Hematopoietic multipotent progenitor cell treated with erythropoietin and hydrocortisone succinate and interleukin-3 and kit ligand, for 6 days (in vitro differentiated cells): Measurements from ENCODE around the gene DIS3L2.

ENCODE experiments used
- DNase-seq: peaks from one replicate; pipeline ENCODE4 v3.0.0-alpha.2; 2015

DIS3L2 gene

DNA sequence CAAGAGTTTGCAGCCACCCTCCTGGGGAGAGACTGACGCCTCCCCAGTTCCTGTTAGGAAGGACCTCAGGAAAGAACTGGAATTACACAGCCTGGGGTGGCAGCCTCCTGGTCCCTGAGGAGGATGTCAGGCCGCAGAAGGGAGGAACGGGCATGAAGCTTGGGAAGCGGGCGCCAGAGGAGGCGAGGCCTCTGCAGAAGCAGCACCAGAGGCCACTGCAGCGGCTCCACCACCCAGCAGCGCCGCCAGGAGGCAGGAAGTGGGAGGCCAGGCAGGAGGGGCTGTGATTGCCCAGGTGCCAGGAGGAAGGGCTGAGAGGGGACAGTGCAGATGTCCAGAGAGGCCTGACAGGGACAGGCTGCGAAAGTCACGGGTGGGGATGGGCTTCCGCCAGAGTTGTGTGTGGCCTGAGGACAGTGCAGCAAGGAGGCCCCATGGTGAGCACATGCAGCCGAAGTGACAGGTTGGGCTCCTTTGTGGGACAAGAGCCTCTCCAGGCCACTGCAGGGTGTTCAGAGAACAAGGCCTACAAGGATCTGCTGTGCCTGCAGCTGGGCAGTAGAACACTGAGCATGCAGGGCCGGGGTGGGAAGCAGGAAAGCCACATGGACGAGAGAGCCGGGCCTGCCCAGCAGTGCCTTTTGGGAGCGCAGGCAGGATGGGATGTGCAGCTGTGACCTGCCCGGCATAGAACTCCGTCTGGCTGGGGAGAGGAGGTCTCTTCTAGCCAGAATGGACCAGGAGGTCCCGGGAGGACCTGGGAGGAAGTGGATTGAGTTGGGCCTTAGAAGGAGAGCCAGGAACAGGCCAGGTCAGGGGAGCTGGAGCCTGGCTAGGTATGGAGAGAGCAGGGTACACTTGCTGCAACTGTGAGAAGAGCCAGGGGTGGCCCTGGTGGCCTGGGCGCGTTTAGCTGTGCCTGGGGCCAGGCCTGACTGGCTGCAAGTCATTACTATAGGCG, 377.9 kb downstream of the DIS3L2 start:
- DNase-seq: no peak

DNA sequence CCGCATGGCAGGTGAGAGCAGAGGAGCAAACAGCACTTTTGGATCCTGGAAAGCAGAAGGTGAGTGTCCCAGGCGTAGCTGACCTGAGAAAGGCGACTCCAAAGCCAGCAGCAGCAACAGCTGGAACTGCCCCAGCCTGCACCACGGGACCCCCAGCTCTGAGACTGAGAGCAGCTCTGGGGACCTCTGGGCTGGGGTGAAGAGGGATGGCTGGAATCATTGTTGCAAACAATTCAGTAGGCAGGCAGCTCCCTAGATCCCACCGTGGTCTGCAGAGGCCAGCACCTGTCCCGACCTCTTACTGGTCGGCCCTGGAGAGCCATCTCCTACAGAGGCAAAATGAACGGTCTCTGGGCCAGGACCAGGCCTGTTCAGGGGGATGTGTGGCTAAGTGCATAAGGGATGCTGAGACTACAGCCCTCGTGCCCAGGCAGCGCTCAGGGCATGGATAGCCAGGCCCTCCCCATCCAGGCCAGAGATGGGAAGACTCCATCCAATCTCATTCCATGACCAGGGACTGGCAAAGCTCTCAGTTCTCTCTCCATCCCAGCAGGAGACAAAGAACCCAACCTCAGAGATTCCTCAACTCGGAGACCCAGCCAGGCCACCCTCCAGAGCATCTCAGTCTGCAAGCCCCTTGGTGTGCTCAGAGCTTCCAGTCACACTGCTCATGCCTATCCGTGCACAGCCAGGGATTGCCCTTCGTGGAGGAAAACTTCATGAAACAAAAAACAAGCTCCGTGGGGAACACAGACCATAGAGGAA, 378.8 kb downstream of the DIS3L2 start:
- DNase-seq: no peak

DNA sequence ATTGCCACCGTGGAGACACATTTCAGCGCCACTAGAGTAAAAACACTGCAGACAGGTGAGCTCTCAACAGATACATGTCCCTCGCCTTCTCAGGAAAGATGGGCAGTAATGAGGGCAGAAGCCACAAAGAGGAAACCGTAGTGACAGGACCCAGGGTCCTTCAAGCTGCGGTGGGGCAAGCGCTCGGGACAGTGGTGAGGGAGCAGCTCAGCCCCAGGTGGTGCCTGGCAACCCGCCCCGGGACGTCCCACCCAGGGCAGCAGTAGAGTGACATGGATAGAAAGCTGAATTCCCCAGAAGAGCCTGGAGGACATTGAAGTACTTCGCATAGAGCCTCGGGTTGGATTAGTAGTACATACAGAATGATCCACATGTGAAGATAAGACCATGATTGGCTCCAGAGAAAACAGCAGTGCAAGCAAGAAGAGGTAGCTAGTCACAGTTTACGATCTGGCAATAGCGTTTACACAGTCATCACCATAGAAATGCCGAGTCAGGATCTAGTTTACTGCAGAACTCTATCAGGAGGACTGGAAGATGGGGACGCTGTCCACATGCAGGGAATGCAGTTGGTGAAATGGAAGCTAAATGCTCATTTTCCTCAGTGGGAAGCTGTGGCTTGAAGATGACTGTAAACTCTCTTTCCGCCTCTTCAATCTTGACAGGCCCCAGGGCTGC, 379.7 kb downstream of the DIS3L2 start:
- DNase-seq: no peak

DNA sequence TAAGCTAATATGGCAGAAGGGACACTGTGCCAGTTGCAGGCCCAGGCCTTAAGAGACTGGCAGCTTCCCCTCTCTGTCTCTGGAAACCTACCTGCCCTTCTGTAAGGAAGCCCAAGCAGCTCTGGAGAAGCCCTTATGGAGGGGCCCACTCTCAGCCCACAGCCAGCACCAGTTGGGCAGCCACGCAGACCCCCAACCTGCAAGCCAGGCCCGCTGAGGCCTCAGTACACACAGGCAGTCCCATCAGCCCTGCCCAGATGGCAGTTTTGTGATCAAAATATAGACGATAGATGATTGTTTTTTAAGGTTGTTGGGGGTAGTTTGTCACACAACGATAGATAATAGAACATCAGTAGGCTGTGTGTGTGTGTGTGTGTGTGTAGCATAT, 380.2 kb downstream of the DIS3L2 start:
- DNase-seq: no peak

DNA sequence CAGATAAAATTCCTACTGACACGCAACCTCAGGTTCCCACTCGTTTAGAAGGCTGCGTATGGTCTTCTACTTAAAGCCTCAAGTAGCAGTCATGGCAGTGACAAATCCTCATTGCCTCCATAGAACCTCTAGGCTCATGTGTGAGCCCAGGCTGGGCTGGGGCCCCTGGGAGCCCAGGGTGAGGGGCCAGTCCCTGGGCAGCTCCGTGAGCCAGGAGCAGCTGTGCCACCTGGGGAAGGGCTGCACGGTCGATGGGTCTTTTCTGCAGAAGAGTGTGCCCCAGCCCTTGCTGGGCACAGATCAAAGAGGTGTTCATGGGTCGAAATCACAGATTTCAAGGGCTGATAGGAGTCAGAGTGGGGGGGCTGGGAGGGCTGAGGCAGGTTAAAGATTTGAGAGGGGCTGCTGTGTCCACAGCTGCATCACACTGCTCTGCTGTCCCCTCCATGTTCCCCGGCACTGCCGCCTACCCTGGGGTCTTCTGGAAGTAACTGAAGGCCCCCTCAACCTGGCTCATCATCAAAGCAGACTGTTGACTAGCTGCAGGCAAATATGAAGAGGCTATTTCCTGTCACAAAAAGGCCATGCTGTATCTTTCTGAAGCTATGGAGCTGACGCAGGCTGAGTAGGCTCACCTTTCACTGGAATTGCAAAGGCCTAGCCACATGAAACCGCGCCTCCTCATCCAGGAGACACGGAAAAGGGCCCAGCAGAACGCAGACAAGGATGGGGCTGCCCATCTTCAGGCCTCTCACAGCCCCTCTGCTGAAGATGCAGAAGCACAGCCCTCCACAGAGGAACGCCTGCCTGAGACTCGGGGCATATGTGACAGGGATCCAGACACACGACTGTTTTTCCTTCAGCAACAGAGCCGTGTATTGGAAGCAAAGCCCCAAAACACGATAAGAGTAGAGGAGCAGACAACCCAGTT, 381.4 kb downstream of the DIS3L2 start:
- DNase-seq: no peak

DNA sequence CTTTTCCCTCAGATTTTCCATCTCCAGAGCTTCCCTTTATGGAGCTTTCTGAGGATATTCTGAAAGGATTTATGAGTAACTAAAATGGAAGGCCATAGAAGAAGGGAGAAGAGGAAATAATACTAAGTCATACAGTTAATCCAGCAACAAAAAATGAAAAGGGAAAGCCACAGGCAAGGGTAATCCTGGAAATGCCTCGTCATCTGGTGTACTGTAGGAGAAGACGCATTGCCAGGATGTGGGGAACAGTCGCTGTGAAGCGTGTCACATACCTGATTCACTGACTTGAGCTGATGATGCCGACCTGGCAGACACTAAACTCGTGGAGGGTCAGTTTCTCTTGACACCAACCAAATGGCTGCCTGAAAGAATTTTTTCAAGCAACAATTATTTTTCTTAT, 382.3 kb downstream of the DIS3L2 start:
- DNase-seq: no peak

DNA sequence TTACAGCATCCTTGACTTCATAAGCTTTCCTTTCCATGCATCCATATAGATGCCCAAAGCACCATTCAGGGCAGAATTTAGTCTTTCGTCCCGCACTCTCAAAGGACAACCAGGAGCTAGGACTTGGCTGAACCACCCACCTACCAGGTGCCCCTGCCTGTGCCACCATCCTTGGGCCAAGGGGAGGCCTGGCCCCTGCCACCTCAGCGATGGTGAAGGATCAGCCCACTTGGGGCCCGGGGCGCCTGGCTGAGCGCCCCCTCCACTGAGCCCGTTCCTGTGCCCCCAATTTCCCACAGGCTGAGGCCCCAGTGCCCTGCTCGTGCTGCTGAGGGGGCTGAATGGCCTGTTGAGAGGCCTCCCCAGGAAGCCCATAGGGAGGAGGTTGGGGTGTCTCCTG, 383.7 kb downstream of the DIS3L2 start:
- DNase-seq: no peak

DNA sequence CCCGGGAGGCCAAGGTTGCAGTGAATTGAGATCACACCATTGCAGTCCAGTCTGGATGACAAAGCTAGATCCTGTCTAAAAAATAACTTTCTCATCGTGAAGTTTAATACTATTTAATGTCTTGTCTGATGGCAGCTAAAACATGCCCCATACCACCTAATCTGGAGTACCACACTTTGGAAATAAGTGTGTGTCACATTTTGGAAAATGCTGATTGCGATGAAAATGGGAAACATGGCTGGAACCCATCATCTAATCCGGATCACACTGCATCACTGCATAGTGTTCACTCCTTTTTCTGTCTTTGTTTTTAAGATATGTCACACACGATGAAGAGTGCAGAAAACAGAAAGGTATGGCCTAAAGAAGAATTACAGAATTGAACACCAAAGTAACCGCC, 385.9 kb downstream of the DIS3L2 start:
- DNase-seq: no peak

DNA sequence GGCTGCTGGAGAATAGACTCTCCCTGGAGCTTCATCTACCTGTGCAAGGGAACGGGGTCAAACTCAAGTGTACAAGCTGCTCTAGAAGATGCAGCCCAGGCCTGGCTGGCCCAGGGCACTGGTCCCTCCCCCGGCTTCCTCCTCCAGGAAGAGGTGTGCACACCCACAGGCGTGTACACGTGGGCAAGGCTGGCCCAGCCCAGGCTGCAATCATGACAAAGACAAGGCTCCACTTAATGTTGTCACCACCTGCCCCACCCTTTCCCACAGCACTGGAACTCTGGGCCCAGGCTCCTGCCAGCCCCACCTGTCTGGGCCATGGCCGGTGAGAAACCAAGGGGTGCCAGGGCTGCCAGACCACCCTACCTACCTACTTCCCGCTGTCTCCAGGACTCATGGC, 387.4 kb downstream of the DIS3L2 start:
- DNase-seq: no peak

DNA sequence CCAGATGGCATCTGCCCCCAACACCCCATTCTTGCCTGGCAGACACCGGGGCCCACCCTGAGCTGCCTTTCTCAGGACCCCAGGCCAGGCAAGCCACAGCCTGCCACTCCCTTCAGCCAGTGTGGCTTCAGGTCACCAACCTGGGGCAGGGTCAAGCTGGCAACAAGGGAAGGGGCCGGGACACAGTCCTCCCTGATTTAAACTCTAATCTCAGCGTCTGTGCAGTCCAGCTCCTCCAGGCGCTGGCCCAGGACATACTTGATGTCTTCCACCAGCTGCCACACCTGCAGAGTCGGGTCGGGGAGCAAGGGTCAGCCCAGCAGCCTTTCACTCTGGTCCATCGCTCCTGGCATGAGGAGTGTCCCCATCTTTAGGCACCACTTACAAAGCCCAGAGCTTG, 388.0 kb downstream of the DIS3L2 start:
- no peak for DNase-seq

DNA sequence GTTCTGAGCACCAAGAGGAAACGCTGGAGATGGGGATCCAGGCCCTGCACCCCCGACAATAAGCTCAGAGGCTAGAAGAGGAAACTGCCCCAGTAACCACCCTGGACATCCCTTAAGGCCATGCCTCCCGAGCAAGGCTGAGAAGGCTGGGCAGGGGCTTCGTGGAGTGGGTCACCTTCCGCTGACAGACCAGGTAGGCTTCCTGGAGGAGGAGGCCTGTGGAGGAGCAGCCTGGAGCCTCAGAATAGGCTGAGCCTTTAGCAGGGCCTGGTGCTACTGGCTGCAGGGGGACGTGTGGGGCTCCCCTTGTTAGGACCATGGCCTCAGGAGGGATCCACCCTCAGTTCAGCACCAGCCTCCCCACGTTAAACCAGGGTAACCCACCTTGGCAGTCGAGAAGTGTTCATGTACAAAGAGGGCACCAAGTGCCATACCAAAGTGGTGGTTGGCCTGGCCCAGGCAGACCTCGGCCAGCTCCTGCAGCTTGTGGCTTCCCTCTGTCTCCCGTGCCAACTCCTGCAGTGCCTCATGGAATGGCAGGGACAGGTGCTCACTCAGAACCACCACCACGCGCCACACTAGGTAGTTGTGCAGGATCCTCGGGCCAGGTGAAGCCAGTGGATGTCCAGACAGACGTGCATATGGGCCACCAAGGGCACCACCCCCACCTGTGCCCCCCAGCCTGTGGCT, 388.6 kb downstream of the DIS3L2 start:
- no peak for DNase-seq

DNA sequence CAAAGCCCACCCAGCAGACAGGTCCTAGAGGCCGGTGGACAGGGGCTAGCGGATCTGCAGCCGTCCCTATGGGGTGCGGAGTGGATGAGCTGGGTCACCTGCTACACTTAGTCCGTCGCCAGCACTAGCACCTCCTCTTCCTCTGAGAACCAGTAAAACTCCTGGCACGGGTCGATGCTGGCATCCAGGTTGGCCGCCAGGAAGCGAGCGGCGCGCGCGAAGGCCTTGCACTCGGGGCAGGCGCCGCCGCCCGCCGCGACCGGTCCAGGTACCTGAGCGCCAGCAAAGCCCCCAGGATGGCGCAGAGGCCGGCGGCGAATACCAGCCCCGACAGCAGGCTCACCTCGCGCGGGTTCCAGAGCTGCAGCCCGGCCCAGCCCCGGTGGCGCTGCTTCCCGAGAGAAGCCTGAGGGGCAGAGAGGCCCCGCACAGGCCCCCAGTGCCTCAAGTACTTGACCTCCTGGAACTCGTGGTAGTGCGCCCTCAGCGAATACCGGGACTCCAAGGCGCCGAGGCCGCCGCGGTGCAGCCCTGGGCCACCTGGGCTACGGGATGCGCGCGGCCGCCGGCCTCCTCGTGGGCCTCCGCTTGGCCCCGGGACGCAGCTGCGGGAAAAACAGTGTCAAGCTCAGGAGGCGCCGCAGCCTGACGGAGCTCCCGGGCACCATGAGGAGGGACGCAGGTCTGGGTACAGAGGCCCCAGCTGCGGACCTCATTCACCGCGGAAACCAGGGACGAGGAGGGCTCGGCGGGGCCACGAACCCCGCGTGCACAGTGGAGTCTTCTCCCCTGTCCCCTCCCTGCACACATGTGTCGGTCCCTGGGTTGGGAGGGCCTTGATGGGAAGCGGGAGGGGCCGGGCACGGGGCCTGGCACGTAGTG, 389.5 kb downstream of the DIS3L2 start:
- no peak for DNase-seq

DNA sequence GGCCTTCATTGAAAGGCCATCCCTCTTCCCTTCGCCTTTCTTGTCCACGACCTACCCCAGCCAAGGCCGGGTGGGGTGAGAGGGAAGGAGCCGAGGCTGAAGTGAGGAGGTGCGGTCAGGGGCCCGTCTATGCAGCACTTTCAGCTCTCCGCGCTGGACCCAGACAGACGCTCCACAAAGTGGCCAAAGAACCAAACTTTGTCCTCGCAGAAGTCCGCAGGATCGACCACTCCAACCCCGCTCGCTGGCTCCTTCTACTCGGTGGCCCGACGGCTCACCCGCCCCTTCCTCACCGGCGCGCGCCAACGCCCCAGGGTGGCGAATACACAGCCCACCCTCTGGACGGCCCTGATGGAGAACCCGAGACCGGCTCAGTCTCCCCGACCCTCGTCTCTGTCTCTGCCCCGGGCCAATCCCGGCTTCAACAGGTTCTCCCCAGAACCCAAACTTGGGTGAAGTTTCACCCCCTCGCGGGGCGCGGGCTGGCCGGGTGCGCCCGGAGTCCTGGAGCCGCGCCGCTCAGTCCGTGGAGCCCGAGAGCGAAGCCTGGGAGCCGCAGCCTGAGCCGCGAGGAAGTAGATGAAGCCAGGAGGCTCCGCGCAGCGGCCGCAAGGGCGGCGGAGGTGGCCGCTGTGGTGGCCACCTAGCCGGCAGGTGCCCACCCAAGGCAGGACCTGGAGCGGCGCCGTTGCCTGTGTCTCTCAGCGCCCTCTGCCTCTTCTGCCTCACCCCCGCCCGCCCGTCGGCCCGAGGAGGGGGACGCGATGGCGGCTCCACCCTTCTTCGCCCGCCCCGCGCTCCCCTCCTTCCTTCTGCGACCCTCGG, 390.4 kb downstream of the DIS3L2 start:
- no peak for DNase-seq

DNA sequence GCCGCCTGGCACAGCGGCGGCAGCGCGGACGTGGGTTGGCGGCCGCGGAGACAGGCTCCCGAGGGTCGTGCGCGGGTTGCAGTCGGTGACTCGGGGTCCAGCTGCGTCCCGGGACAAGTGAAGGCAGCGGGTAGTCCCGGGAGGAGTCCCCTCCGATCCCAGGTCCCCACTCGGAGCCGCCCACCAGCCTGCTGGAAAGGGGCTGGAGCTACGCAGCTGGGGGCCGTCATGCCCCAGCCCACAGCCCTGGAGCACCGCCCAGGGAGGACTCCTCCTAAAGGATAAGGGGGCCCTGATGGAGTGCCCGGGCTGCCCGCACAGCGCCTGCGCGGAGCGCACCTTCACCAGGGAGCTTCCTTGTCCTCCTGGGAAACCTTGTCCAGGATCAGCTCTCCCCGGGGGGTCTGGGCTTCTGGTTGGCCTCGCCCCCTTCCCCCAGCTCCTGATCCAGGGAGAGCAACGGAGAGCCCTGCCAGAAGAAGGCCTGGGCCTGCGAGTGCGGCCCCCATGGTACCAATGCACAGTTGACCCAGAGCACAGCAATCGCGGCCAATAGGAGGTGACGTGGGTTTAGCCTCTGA, 391.1 kb downstream of the DIS3L2 start:
- no peak for DNase-seq

DNA sequence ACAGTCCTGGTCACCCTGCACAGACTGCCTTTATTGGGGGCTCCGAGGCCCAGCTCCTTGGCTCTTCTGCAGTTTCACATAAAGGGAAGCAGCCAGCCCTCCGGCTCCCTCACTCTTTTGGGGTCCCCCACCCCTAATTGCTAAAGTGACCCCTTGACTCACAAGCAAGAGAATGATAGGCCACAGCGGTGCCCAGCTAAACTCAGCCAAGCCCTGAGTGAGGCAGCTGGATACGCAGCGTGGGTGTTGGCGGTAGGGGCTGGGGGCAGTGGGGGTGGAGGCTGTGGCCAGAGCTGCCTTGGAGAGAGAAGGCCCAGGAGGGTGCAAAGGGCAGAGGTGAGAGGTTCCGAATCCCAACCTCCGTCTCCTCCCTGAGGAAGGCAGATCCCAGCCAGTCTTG, 391.6 kb downstream of the DIS3L2 start:
- DNase-seq: no peak

DNA sequence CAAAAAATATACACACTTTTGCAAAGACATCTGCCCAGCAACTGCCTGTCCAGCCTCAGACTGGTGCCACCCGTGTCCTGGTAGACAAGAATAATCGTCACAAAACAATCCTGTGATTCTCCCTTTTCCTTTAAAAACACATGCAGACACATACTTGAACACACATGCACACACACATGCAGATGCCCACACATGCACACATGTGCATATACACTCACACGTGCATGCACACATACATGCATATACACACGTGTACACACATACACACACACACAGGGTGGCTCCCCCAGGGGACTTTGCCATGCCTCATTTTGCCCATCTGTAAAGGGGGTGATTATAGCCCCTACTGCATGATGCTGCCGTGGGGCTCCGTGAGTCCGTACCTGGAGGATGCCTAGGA, 392.1 kb downstream of the DIS3L2 start:
- no peak for DNase-seq

DNA sequence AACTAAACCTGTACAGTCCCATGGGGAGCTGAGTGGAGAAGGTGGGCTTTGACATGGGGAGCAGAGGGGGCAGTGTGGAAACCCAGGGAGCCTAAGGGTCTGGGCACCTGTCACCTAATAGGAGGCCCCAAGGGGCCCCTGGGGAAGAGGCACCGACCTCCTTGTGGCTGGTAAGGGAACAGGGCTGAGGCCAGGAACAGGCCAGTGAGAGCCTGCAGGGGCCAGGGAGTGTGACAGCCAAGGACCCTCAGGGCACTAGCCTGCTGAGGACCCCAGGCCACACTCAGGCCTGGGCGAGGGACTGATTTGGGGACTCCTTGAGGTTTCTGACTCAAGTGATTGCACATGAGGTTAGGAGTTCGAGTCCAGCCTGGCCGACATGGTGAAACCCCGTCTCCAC, 392.6 kb downstream of the DIS3L2 start:
- DNase-seq: no peak

DNA sequence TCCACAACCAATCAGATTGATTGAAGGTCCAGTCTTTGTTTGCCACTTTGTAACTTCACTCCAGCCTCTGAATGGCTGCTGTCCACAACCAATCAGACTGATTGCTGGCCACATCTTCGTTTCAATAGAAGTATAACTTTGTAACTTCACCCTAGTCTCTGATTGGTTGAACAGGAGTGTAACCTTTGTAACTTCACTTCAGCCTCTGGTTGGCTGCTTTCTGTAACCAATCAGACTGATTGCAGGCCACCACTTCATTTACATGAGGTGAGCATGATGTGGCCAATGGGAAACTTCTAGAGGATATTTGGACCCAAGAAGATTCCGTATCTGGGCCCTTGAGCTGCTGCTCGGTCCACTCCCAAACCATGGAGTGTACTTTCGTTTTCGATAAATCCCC, 400.1 kb downstream of the DIS3L2 start:
- no peak for DNase-seq

DNA sequence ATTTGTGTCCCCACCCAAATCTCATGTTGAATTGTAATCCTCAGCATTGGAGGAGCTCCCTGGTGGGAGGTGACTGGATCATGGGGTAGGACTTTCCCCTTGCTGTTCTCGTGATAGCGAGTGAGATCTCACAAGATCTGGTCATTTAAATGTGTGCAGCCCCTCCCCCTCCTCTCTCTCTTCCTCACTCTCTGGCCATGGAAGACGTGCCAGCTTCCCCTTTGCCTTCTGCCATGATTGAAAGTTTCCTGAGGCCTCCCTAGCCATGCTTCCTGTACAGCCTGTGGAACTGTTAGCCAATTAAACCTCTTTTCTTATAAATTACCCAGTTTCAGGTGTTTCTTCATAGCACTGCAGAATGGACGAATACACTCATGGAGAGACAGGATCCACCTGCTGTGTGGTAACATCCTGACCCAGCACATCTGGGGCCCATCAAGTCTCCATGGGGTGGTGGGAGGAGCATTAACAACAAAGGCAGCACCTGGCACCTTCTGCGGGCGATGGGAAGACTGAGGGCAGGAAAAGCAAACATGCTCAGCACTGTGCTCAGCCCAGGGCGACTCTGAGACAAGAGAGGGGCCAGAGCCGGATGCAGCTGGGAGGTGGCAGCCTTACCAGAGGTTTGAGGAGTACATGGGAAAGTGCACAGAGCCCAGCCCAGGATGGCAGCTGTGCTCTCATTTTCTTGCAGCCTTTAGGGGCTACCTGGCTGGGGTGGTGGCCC, 400.8 kb downstream of the DIS3L2 start:
- no peak for DNase-seq
